ENCODE data around the gene SFTPD. TPM values are rescaled to one million over a fixed set of nuclear protein-coding genes. Genes with fewer than 3 reads are reported as not detected.
"Not testable (repeated sequence)": the region's sequence is repeated elsewhere in the genome, so short reads cannot be mapped to it uniquely, and the experiment has no call there.

The SFTPD gene
- total RNA-seq = 1 to 10 TPM in 2 of 3 donors, not detected in 1; 2.2 to 2.5 TPM

DNA sequence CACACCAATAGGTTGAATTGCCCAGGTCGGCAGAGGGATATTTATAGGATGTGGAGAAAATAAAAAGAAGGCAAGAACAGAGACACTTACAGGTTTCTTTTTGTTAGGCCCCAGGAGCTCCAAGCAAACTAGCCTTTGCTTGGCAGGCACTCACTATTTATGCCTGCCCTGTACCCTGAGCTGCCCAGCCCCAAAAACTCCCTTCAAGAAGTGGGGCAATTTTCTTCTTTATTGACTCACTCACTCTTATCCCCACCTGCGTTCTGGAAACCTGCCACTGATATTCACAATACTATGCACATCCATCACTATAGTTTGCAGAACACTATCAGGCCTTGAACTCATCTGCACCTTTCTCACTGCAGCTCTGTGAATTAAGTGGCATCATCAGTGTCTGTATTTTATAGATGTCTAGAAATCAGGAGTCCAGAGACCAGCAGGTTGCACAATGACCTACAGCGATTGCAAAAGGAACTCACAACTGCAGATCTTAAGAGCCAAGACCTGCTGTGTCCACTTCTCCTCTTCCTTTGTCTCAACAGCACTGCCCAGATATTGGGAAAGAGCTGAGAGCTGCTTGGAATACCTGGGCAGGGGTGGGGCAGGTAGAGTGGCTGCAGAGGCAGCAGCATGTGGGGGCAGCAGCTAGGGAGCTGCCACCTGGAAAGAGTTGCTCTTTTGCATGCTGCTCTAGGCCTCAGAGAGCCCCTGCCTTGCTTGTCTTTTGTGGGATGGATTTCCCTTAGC, at the start of gene SFTPD:
Gene SFTPD, minus strand, starts transcription at position 130 of the 747 bp plus-strand sequence. CDS start 2,446 bp downstream, outside the sequence.
- Histone ChIP-seq H3K4me1 (no peaks in the 10 kb centered on the region), H3K36me3 (no peaks in the 10 kb centered on the region), H3K4me3 (no peak within 1 kb of the TSS), H3K27ac (no peak within 1 kb of the TSS), H3K9me3 (peaks cover 7 to 28% of the 10 kb centered on the region in 2 donors), H3K27me3 (no peaks in the 10 kb centered on the region)
- no peak for DNase-seq (ENCODE audit: low spot score in 2 of 2)
- TF ChIP-seq POLR2AphosphoS5 (IDR thresholded peaks at IDR 0.05) = no peak
- TF ChIP-seq, protein P1, sequence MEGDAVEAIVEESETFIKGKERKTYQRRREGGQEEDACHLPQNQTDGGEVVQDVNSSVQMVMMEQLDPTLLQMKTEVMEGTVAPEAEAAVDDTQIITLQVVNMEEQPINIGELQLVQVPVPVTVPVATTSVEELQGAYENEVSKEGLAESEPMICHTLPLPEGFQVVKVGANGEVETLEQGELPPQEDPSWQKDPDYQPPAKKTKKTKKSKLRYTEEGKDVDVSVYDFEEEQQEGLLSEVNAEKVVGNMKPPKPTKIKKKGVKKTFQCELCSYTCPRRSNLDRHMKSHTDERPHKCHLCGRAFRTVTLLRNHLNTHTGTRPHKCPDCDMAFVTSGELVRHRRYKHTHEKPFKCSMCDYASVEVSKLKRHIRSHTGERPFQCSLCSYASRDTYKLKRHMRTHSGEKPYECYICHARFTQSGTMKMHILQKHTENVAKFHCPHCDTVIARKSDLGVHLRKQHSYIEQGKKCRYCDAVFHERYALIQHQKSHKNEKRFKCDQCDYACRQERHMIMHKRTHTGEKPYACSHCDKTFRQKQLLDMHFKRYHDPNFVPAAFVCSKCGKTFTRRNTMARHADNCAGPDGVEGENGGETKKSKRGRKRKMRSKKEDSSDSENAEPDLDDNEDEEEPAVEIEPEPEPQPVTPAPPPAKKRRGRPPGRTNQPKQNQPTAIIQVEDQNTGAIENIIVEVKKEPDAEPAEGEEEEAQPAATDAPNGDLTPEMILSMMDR (IDR thresholded peaks at IDR 0.05) = no peak
- TF ChIP-seq POLR2A (IDR thresholded peaks at IDR 0.05) = no peak
- intact Hi-C loops (cut with DNase I; ENCODE audit: low total_unique reads) = no loop called here

DNA sequence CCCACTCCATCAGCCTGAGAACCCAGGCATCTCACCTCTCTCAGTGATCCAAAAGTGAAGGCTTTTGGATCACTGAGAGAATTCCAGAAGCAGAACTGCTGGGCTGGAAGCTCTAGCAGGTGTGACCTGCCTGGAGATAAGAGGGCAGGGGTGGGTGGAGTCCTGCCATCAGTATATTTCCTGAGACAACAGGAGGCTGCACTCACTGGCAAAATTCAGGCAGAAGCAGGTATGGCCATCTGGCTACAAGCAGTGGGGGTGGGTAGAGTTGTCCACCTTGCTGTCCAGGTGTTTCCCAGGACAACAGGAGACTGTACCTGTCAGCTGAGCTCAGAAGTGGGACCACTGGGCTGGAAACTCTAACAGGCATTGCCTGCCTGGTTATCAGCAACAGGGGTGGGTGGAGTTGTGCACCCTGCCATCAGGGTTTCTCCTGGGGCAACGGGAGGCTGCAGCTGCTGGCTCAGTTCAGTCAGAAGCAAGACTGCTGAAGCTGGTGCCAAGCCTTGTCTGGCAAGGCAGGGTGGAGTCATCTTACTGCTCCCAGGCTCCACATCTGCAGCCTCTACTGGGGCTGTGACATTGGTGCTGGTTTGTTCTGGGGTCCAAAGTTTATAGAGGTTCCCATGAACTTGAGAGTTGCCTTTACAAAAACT, 47.2 kb upstream of the SFTPD start:
- DNase-seq (ENCODE audit: low spot score in 2 of 2) = no peak
- TF ChIP-seq POLR2A (IDR thresholded peaks at IDR 0.05) (no peak), POLR2AphosphoS5 (IDR thresholded peaks at IDR 0.05) (no peak)
- TF ChIP-seq, protein P1 (IDR thresholded peaks at IDR 0.05) = no peak
- no peak overlapping the region for H3K4me3 ChIP-seq

DNA sequence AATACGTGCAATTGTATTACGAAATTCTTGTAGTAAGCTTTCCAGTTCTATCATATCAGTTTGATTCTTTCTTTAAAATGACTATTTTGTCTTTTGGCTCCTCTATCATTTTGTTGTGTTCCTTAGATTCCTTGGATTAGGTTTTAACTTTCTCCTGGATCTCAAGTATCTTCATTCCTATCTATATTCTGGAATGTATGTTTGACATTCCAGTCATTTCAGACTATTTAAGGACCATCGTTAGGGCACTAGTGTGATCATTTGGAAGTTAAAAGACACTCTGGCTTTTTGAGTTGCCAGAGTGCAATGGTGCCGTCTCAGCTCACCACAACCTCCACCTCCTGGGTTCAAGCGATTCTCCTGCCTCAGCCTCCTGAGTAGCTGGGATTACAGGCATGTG, 45.7 kb upstream of the SFTPD start:
- no peak overlapping the region for H3K4me3 ChIP-seq
- DNase-seq (ENCODE audit: low spot score in 2 of 2) = no peak
- H3K27me3 ChIP-seq = no peaks in the 10 kb centered on the region
- H3K4me1 ChIP-seq = no peaks in the 10 kb centered on the region
- no peak overlapping the region for H3K27ac ChIP-seq
- H3K36me3 ChIP-seq = no peaks in the 10 kb centered on the region
- intact Hi-C loops (cut with DNase I; ENCODE audit: low total_unique reads) = no loop called here
- H3K9me3 ChIP-seq = no peaks in the 10 kb centered on the region
- TF ChIP-seq POLR2A (IDR thresholded peaks at IDR 0.05) = no peak
- TF ChIP-seq, protein P1 (IDR thresholded peaks at IDR 0.05) = no peak
- TF ChIP-seq POLR2AphosphoS5 (IDR thresholded peaks at IDR 0.05) = no peak

More for the DNA sequence above, 47.2 kb upstream of the SFTPD start:
- Histone ChIP-seq H3K4me1 (no peaks in the 10 kb centered on the region), H3K36me3 (no peaks in the 10 kb centered on the region), H3K27me3 (no peaks in the 10 kb centered on the region), H3K9me3 (no peaks in the 10 kb centered on the region), H3K27ac (no peak overlapping the region)
- intact Hi-C loops (cut with DNase I; ENCODE audit: low total_unique reads) = no loop called here

DNA sequence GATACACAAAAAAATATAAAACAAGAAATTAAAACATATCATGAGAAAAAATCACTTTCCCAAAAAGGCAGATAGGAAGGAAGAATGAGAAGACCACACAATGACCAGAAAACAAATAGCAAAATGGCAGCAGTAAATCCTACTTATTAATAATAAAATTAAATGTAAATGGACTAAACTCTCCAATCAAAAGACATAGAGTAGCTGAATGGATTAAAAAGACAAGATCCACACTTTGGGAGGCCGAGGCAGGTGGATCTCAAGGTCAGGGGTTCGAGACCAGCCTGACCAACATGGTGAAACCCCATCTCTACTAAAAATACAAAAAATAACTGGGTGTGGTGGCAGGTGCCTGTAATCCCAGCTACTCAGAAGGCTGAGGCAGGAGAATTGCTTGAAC, 39.3 kb upstream of the SFTPD start:
- H3K27ac ChIP-seq; H3K4me3 ChIP-seq; H3K4me1 ChIP-seq; H3K27me3 ChIP-seq; DNase-seq (ENCODE audit: low spot score in 2 of 2); intact Hi-C loops (cut with DNase I; ENCODE audit: low total_unique reads); H3K36me3 ChIP-seq; H3K9me3 ChIP-seq: not testable (repeated sequence)

DNA sequence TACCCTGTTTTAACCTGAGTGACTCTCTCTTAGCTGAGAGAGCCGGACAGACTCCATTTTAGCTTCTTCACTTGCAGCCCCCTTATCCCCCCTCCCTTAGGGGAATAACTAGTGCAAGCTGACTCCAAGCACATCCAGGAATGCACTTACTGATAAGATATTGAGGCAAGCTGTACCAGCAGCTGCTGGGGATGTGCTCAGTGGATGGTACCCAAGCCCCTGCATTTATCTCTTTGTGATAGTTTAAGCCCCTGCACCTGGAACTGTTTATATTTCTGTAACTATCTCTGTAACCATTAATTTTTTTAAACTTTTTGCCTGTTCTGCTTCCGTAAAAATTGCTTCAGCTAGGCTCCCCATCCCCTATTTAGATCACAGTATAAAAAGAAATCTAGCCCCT, 37.8 kb upstream of the SFTPD start:
- H3K27ac ChIP-seq; H3K27me3 ChIP-seq; H3K4me3 ChIP-seq; H3K9me3 ChIP-seq; intact Hi-C loops (cut with DNase I; ENCODE audit: low total_unique reads); H3K4me1 ChIP-seq; H3K36me3 ChIP-seq; DNase-seq (ENCODE audit: low spot score in 2 of 2): not testable (repeated sequence)

DNA sequence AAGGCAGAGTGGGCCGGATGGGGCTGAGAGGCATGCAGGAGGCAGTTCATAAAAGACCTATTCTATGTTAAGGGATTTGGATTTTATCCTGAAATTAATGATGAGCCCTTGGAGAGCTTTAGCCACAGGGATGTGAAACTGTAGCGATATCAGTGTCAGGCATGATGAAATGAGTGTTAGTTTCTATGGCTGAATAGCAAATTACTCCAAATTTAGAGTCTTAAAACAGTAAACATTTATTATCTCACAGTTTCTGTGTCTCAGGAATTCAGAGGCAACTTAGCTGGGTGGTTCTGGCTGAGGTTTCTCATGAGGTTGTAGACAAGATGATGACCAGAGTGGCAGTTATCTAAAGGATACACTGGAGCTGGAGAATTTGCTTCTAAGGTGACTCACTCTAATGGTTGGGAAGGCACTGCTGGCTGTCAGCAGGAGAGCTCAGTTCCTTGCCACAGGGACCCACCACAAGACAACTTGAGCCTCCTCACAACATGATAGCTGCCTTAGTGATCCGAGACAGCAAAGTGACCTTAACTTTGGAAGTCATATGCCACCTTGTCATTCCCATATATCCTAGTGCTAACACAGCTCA, 36.7 kb upstream of the SFTPD start:
- H3K9me3 ChIP-seq = no peaks in the 10 kb centered on the region
- peaks cover 0 to 7% of the 10 kb centered on the region in 2 donors for H3K27me3 ChIP-seq
- intact Hi-C loops (cut with DNase I; ENCODE audit: low total_unique reads) = no loop called here
- no peak overlapping the region for H3K4me3 ChIP-seq
- no peak for DNase-seq (ENCODE audit: low spot score in 2 of 2)
- no peaks in the 10 kb centered on the region for H3K36me3 ChIP-seq
- H3K4me1 ChIP-seq = no peaks in the 10 kb centered on the region
- TF ChIP-seq POLR2A (IDR thresholded peaks at IDR 0.05) = no peak
- TF ChIP-seq, protein P1 (IDR thresholded peaks at IDR 0.05) = no peak
- no peak for TF ChIP-seq POLR2AphosphoS5 (IDR thresholded peaks at IDR 0.05)
- no peak overlapping the region for H3K27ac ChIP-seq
